Lower lobe of right lung (tissue), 2 donors: ENCODE measurements around the gene DIRAS3. TPM values are rescaled to one million over a fixed set of nuclear protein-coding genes. Genes with fewer than 3 reads are reported as not detected.
A peak's percentile ranks its signal among the peaks of the same experiment; 100 is the strongest.
"Not testable (repeated sequence)": the region's sequence is repeated elsewhere in the genome, so short reads cannot be mapped to it uniquely, and the experiment has no call there.

Experiments used
- ATAC-seq, 2 donors: fragments of 200-7000 bp; cut with Tn5 transposase; one replicate each; pipeline ENCODE4 v1.9.1; 2020 to 2022; ENCODE audit warnings: mild to moderate bottlenecking in 2 of 2, moderate library complexity in 2 of 2
- DNase-seq: peaks from one replicate; pipeline ENCODE4 v3.0.0-alpha.2; 2020
- H3K27ac ChIP-seq: fragments of 200-600 bp; one replicate; pipeline ENCODE4 v1.8.0; 2022
- H3K27me3 ChIP-seq: fragments of 200-600 bp; one replicate; pipeline ENCODE4 v1.8.0; 2022; ENCODE audit warnings: low read depth
- H3K36me3 ChIP-seq: fragments of 200-600 bp; one replicate; pipeline ENCODE4 v1.8.0; 2022; ENCODE audit warnings: mild to moderate bottlenecking
- H3K4me1 ChIP-seq: fragments of 200-600 bp; one replicate; pipeline ENCODE4 v1.8.0; 2022
- H3K4me3 ChIP-seq: fragments of 200-600 bp; one replicate; pipeline ENCODE4 v1.8.0; 2022; ENCODE audit warnings: mild to moderate bottlenecking
- H3K9me3 ChIP-seq: fragments of 200-600 bp; one replicate; pipeline ENCODE4 v1.8.0; 2022
- intact Hi-C: fragments of 100-400 bp; cut with DNase I; formaldehyde crosslinking; loops from one replicate; pipeline ENCODE4 v1.11.0; 2022
- total RNA-seq: library from RNA; stranded (reverse); fragmentation: NEBNext Ultra II Directional; extraction: Animal tissue kit (Norgen Biotek cat#: 25700); gene quantifications from one replicate; pipeline ENCODE4 v1.2.1, GENCODE V29; 2021
- TF ChIP-seq, protein P1 (sequence below): fragments of 200-600 bp; IDR thresholded peaks from one replicate; pipeline ENCODE4 v1.8.0; 2022; ENCODE audit warnings: antibody characterized with exemption, mild to moderate bottlenecking
- donor health status: DM: no; HTN: yes; CAD: no; lungs with severe emphysema.

DIRAS3 gene
- total RNA-seq, 1 donor from 2014 or later: 1.1 TPM

DNA sequence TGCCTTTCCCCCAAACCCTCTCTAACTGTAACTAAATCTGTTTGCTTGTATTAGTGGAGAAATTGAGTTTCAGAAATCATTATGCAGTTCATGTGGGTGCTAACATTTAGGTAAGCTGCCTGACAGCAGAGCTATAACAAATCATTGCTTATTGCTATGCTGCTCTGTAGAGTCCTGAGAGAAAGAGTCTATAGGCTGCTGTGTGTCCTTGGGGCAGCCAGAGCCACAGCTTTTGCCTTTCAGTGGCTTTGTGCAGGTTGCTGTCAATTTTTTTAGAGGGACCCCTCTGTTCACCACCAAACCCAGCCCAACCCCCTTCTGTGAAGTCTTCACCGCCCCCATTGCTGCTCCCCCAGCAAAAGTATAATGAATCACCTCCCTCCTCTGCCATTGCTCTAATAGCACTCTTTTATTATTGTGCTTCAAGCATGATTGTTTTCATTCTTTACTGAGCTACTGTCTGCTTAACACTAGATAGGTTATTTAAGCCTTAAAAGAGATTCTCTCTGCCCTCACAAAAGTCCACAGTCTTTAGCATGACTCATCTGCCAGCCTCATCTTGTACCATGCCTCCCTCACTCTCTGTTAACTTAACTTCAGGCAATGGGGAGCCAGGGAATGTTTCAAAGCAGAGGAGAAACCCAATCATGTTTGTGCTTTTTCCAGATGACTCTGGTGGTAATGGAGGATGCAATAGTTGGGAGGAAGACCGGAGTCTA lies 38.6 kb downstream of the DIRAS3 start:
- H3K4me3 ChIP-seq: no peak overlapping the region
- H3K4me1 ChIP-seq: no peaks in the 10 kb centered on the region
- DNase-seq (no peak), ATAC-seq (no peak)
- H3K27me3 ChIP-seq: no peaks in the 10 kb centered on the region
- no peak overlapping the region for H3K27ac ChIP-seq
- intact Hi-C loops: no loop called here
- TF ChIP-seq, protein P1, sequence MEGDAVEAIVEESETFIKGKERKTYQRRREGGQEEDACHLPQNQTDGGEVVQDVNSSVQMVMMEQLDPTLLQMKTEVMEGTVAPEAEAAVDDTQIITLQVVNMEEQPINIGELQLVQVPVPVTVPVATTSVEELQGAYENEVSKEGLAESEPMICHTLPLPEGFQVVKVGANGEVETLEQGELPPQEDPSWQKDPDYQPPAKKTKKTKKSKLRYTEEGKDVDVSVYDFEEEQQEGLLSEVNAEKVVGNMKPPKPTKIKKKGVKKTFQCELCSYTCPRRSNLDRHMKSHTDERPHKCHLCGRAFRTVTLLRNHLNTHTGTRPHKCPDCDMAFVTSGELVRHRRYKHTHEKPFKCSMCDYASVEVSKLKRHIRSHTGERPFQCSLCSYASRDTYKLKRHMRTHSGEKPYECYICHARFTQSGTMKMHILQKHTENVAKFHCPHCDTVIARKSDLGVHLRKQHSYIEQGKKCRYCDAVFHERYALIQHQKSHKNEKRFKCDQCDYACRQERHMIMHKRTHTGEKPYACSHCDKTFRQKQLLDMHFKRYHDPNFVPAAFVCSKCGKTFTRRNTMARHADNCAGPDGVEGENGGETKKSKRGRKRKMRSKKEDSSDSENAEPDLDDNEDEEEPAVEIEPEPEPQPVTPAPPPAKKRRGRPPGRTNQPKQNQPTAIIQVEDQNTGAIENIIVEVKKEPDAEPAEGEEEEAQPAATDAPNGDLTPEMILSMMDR: no peak
- no peaks in the 10 kb centered on the region for H3K36me3 ChIP-seq
- no peaks in the 10 kb centered on the region for H3K9me3 ChIP-seq

DNA sequence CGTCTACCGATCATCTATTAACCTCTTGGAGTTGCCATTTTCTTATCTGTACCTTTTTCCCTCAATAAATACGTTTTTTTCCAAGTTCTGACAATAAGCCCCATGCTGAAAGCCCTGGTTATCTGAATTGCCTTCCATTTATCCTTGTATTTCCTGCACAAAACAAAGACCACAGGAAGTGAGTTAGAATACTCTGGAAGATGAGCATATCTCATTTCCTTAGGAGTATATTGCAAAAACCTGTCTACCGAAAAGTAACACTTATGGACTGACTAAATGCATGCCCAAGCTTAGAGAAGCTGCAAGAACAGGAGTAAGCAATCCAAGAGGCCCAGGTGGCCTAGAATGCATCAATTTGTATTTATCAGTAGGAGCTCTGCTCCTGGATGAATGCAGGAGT lies 39.9 kb downstream of the DIRAS3 start:
- no peaks in the 10 kb centered on the region for H3K36me3 ChIP-seq
- TF ChIP-seq, protein P1: no peak
- no peak overlapping the region for H3K4me3 ChIP-seq
- H3K9me3 ChIP-seq: no peaks in the 10 kb centered on the region
- no peak for ATAC-seq
- H3K4me1 ChIP-seq: no peaks in the 10 kb centered on the region
- no peak for DNase-seq
- no peak overlapping the region for H3K27ac ChIP-seq
- H3K27me3 ChIP-seq: no peaks in the 10 kb centered on the region
- intact Hi-C loops: no loop called here

DNA sequence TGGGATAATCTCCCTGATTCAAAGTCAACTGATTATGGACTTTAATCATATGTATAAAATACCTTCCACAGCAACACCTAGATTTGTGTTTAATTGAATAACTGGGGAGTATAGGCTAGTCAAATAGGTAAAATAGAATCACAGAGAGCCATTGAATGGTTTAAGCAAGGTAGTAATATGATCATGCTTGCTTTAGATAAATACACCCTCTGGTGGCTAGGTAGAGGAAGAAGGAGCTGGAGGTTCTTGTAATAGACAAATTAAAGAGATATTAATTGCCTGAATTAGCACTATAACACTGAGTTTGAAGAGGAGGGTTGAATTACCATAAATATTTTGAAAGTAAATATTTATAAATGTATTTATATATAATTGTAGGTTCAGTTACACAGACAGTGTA lies 40.3 kb downstream of the DIRAS3 start:
- intact Hi-C loops: no loop called here
- no peak overlapping the region for H3K27ac ChIP-seq
- H3K9me3 ChIP-seq: no peaks in the 10 kb centered on the region
- peak in 1 of 2 donors; percentile 56 for ATAC-seq
- H3K36me3 ChIP-seq: no peaks in the 10 kb centered on the region
- DNase-seq: no peak
- H3K27me3 ChIP-seq: no peaks in the 10 kb centered on the region
- no peak overlapping the region for H3K4me3 ChIP-seq
- no peaks in the 10 kb centered on the region for H3K4me1 ChIP-seq
- TF ChIP-seq, protein P1: peak; percentile 29

DNA sequence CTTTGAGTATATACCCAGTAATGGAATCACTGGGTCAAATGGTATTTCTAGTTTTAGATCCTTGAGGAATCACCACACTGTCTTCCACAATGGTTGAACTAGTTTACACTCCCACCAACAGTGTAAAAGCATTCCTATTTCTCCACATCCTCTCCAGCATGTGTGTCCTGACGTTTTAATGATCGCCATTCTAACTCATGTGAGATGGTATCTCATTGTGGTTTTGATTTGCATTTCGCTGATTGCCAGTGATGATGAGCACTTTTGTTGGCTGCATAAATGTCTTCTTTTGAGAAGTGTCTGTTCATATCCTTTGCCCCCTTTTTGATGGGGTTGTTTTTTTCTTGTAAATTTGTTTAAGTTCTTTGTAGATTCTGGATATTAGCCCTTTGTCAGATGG lies 46.8 kb downstream of the DIRAS3 start:
- H3K4me3 ChIP-seq, H3K27ac ChIP-seq, intact Hi-C loops, H3K36me3 ChIP-seq, H3K4me1 ChIP-seq, H3K27me3 ChIP-seq, DNase-seq, ATAC-seq: not testable (repeated sequence)
- peaks cover 11% of the 10 kb centered on the region for H3K9me3 ChIP-seq

DNA sequence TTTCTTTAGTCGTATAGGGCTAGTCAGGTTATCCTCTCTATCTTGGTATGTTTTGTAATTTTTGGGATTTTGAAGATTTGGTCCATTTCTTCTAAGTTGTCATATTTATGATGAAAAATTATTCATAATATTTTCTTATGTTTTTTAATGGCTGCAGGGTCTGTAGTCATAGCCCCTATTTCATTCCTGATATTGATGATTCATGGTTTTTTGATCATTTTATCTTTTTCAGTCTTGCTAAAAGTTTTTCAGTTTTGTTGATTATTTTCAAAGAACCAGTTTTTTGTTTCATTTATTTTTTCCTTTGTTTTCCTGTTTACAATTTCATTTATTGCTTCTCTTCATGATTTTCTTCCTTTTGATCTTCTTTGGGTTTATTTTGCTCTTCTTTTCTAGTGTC lies 50.2 kb downstream of the DIRAS3 start:
- intact Hi-C loops: no loop called here
- Histone ChIP-seq H3K27ac (no peak overlapping the region), H3K36me3 (no peaks in the 10 kb centered on the region), H3K9me3 (peaks cover 11% of the 10 kb centered on the region), H3K4me3 (no peak overlapping the region), H3K4me1 (no peaks in the 10 kb centered on the region), H3K27me3 (no peaks in the 10 kb centered on the region)
- TF ChIP-seq, protein P1: no peak
- DNase-seq (no peak), ATAC-seq (no peak)

DNA sequence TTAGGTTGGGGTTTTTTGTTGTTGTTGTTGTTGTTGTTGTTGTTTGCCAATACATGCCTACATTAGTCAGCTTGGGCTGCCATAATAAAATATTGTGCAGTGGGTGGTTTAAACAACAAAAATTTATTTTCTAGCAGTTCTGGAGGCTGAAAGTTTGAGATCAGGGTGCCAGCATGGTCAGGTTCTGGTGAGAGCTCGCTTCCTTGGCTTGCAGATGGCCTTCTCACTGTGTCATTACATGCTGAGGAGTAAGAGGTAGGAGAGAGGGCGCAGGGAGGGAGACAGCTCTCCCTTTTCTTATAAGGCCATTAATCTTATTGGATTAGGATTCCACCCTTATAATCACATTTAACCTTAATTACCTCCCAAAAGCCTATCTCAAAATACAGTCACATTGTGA lies 52.7 kb downstream of the DIRAS3 start:
- Histone ChIP-seq H3K4me3 (no peak overlapping the region), H3K27ac (no peak overlapping the region), H3K9me3 (peaks cover 11% of the 10 kb centered on the region), H3K36me3 (no peaks in the 10 kb centered on the region), H3K4me1 (no peaks in the 10 kb centered on the region), H3K27me3 (no peaks in the 10 kb centered on the region)
- TF ChIP-seq, protein P1: no peak
- no peak for ATAC-seq
- intact Hi-C loops: no loop called here
- no peak for DNase-seq

Other genes with a start within 250 kb of the DIRAS3 start
- gene GNG12, start 217.2 kb downstream of the DIRAS3 start, total RNA-seq: 43.3 TPM
- 85.2 TPM for gene WLS, start 181.9 kb upstream of the DIRAS3 start, total RNA-seq